Endothelial cell of umbilical vein (primary cell): ENCODE data around the gene KCNMB4. TPM values are rescaled to one million over a fixed set of nuclear protein-coding genes. Genes with fewer than 3 reads are reported as not detected.

Experiments
- BruUV-seq: library from RNA; stranded (reverse); fragments of 400-500 nt; replicated peaks from 2 replicates; lab custom pipeline; 2021; lab: Mats Ljungman, UMichigan
- CTCF ChIA-PET: fragments of 300-600, 350-600 bp; sonication (Branson Sonifier 250); formaldehyde crosslinking; loops from one replicate; lab custom pipeline; 2021; ENCODE audit warnings: antibody characterized with exemption, inconsistent platforms; lab: Charles Lee
- POLR2A ChIA-PET: fragments of 300-600, 350-600 bp; sonication (Branson Sonifier 250); formaldehyde crosslinking; loops from one replicate; lab custom pipeline; 2021; ENCODE audit warnings: antibody characterized with exemption, inconsistent platforms; lab: Charles Lee
- DNase-seq: peaks from one replicate; pipeline ENCODE4 v3.0.0-alpha.2; 2011; ENCODE audit warnings: low read depth, low spot score
- FAIRE-seq: peaks from 2 replicates; lab custom pipeline; 2011; peaks lifted over from hg19 to GRCh38; lab: Jason Lieb, UNC
- H2AFZ ChIP-seq: 2 replicates; pipeline ENCODE4 v1.6.0; 2012; ENCODE audit warnings: low read depth, low read length, control low read depth, inconsistent platforms
- H3K27ac ChIP-seq: 2 replicates; pipeline ENCODE4 v1.5.1; 2011; ENCODE audit warnings: low read depth, mild to moderate bottlenecking, control low read depth, low read length, moderate library complexity; ENCODE audit not compliant: insufficient read depth
- H3K27me3 ChIP-seq, 2 experiments: 2 replicates each; pipeline versions ENCODE4 v1.6.0 to v1.6.1; 2011; ENCODE audit warnings: low read length in 2 of 2, mixed read lengths in 1 of 2; ENCODE audit not compliant: control insufficient read depth in 2 of 2, insufficient read depth in 2 of 2
- H3K36me3 ChIP-seq, 2 experiments: 2 replicates in 1 of 2; 3 replicates in 1 of 2; pipeline ENCODE4 v1.5.1; 2011; ENCODE audit warnings: low read length in 2 of 2, mild to moderate bottlenecking in 1 of 2, moderate library complexity in 1 of 2; ENCODE audit not compliant: control insufficient read depth in 2 of 2, insufficient read depth in 2 of 2; ENCODE audit errors: extremely low read depth in 1 of 2
- H3K4me1 ChIP-seq: 3 replicates; pipeline ENCODE4 v1.5.1; 2011; ENCODE audit warnings: mild to moderate bottlenecking, low read length; ENCODE audit not compliant: control insufficient read depth, insufficient read depth; ENCODE audit errors: extremely low read depth
- H3K4me2 ChIP-seq: 2 replicates; pipeline ENCODE4 v1.6.1; 2011; ENCODE audit warnings: low read length, control low read depth, mixed read lengths; ENCODE audit not compliant: insufficient read depth
- H3K4me3 ChIP-seq, 3 experiments: fragments of 200-600 bp in 1 of 3; sonication (generic), shearing (Covaris generic) in 1 of 3; replicated peaks in 1 of 3; 2 replicates each; pipeline ENCODE4 v1.5.1; 2011 to 2016; ENCODE audit warnings: control low read depth in 3 of 3, low read length in 3 of 3, mild to moderate bottlenecking in 2 of 3, inconsistent platforms in 1 of 3, low read depth in 1 of 3, moderate library complexity in 1 of 3; ENCODE audit not compliant: insufficient read depth in 1 of 3
- H3K79me2 ChIP-seq: 2 replicates; pipeline ENCODE4 v1.6.0; 2012; ENCODE audit warnings: low read length, inconsistent platforms; ENCODE audit not compliant: control insufficient read depth, insufficient read depth
- H3K9ac ChIP-seq: replicated peaks from 2 replicates; pipeline ENCODE3; 2011; ENCODE audit warnings: low read length, control low read depth; ENCODE audit not compliant: insufficient read depth; ENCODE audit errors: extremely low read depth
- H3K9me1 ChIP-seq: replicated peaks from 3 replicates; pipeline ENCODE4 v1.6.0; 2011; ENCODE audit warnings: mild to moderate bottlenecking, low read length; ENCODE audit not compliant: control insufficient read depth, insufficient read depth; ENCODE audit errors: extremely low read depth
- H3K9me3 ChIP-seq: replicated peaks from 2 replicates; pipeline ENCODE4 v1.5.1; 2012; ENCODE audit warnings: low read length, inconsistent platforms; ENCODE audit not compliant: control insufficient read depth, insufficient read depth
- H4K20me1 ChIP-seq: replicated peaks from 2 replicates; pipeline ENCODE3; 2011; ENCODE audit warnings: mild to moderate bottlenecking, low read length; ENCODE audit not compliant: control insufficient read depth, insufficient read depth; ENCODE audit errors: extremely low read depth
- EZH2 ChIP-seq: IDR thresholded peaks from 2 replicates; pipeline ENCODE4 v1.6.1; 2012; ENCODE audit warnings: borderline replicate concordance, low read depth, mild to moderate bottlenecking, moderate library complexity, low read length, inconsistent platforms; ENCODE audit not compliant: severe bottlenecking
- FOS ChIP-seq: IDR thresholded peaks from 2 replicates; pipeline ENCODE4 v1.6.1; 2011; ENCODE audit warnings: mild to moderate bottlenecking, low read length, moderate library complexity, borderline replicate concordance; ENCODE audit not compliant: insufficient read depth
- GATA2 ChIP-seq: IDR thresholded peaks from 2 replicates; pipeline ENCODE4 v1.7.0; 2011; ENCODE audit warnings: low read depth, mild to moderate bottlenecking, moderate library complexity, mixed read lengths, low read length; ENCODE audit not compliant: insufficient read length, insufficient read depth
- JUN ChIP-seq: IDR thresholded peaks from 2 replicates; pipeline ENCODE4 v1.6.1; 2011; ENCODE audit warnings: borderline replicate concordance, low read depth; ENCODE audit not compliant: insufficient read length, insufficient read depth
- MYC ChIP-seq: IDR thresholded peaks from one replicate; pipeline ENCODE4 v1.6.1; 2011; ENCODE audit warnings: mild to moderate bottlenecking, low read depth, low read length
- POLR2A ChIP-seq: IDR thresholded peaks from 2 replicates; pipeline ENCODE4 v1.6.1; 2012; ENCODE audit warnings: low read depth, mild to moderate bottlenecking, control low read depth, low read length
- POLR2AphosphoS5 ChIP-seq: IDR thresholded peaks from 2 replicates; pipeline ENCODE4 v1.6.1; 2012; ENCODE audit warnings: low read depth, mild to moderate bottlenecking, control low read depth, low read length, moderate library complexity; ENCODE audit not compliant: insufficient read depth
- dilution Hi-C: fragments of 300-500 bp; cut with MboI; formaldehyde crosslinking; loops from one replicate; pipeline ENCODE4 v1.15.0; 2019; ENCODE audit warnings: low sequenced_read_pairs; ENCODE audit not compliant: extremely low pct_ligation_motif_present
- intact Hi-C: fragments of 100-400 bp; cut with micrococcal nuclease; formaldehyde crosslinking; loops from one replicate; pipeline ENCODE4 v1.10.0; 2022
- polyA plus RNA-seq, 4 experiments: library from polyadenylated mRNA; depleted of rRNA in 3 of 4; stranded (reverse) in 3 of 4; unstranded in 1 of 4; fragments of >200 nt; gene quantifications; 2 replicates each; pipeline versions ENCODE4 v1.2.1 to v1.2.3, GENCODE V29; 2011 to 2012; ENCODE audit warnings: missing spikeins in 1 of 4
- total RNA-seq: library from RNA; stranded (reverse); gene quantifications from 2 replicates; pipeline ENCODE4 v1.2.3, GENCODE V29; 2021
- TF ChIP-seq, protein P1 (sequence below), 2 donors: IDR thresholded peaks; 1 replicate in 1 of 2; 2 replicates in 1 of 2; pipeline ENCODE4 v1.5.1; 2011; ENCODE audit warnings: low read length in 2 of 2, mild to moderate bottlenecking in 2 of 2, moderate library complexity in 2 of 2, control low read depth in 1 of 2, inconsistent platforms in 1 of 2, low read depth in 1 of 2; ENCODE audit not compliant: insufficient read depth in 1 of 2; ENCODE audit errors: extremely low read depth in 1 of 2
- TF ChIP-seq, protein P2 (sequence below): IDR thresholded peaks from 2 replicates; pipeline ENCODE4 v1.6.1; 2011; ENCODE audit not compliant: insufficient read depth, insufficient read length

Gene KCNMB4
- total and polyA plus RNA-seq, 2 donors (not counting 3 experiments of a cell fraction or from before 2014, with no cell fraction given): 0.97 to 2.0 TPM

DNA sequence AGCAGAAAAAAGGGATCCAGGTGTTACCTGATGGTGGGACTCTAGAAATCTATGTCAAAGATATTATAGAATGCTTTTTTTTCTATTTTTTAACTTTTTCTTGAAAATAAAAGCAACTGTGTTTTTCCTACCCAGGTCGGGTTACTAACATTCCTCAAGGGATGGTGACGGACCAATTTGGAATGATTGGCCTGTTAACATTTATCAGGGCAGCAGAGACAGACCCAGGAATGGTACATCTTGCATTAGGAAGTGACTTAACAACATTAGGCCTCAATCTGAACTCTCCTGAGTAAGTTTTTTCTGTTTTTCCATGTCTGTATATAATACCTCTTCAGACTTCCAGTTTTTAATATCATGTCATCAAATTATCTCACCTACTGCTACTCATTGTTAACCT lies 27.6 kb upstream of the KCNMB4 start:
- no peak for DNase-seq
- TF ChIP-seq POLR2AphosphoS5 (no peak), JUN (no peak), EZH2 (no peak), FOS (no peak), GATA2 (no peak), POLR2A (no peak), MYC (no peak)
- TF ChIP-seq, protein P1, sequence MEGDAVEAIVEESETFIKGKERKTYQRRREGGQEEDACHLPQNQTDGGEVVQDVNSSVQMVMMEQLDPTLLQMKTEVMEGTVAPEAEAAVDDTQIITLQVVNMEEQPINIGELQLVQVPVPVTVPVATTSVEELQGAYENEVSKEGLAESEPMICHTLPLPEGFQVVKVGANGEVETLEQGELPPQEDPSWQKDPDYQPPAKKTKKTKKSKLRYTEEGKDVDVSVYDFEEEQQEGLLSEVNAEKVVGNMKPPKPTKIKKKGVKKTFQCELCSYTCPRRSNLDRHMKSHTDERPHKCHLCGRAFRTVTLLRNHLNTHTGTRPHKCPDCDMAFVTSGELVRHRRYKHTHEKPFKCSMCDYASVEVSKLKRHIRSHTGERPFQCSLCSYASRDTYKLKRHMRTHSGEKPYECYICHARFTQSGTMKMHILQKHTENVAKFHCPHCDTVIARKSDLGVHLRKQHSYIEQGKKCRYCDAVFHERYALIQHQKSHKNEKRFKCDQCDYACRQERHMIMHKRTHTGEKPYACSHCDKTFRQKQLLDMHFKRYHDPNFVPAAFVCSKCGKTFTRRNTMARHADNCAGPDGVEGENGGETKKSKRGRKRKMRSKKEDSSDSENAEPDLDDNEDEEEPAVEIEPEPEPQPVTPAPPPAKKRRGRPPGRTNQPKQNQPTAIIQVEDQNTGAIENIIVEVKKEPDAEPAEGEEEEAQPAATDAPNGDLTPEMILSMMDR (IDR thresholded peaks at IDR 0.05; ENCODE audit: extremely low read depth in 1 of 2, insufficient read depth in 1 of 2, low read depth in 1 of 2, low read length in 2 of 2): no peak
- TF ChIP-seq, protein P2, sequence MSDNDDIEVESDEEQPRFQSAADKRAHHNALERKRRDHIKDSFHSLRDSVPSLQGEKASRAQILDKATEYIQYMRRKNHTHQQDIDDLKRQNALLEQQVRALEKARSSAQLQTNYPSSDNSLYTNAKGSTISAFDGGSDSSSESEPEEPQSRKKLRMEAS: no peak
- no peak overlapping the region for H3K4me3 ChIP-seq
- H3K27me3 ChIP-seq: no peaks in the 10 kb centered on the region
- no peaks in the 10 kb centered on the region for H4K20me1 ChIP-seq
- POLR2A ChIA-PET: no interaction called here
- dilution Hi-C loops (no loop called here), intact Hi-C loops (loop anchor here (10.0 kb wide), 1 partner anchor 294 kb away; no protein-coding TSS in a partner anchor)
- CTCF ChIA-PET: interaction anchor here (1.1 to 1.6 kb wide), 2 partner anchors 12 to 438 kb away, joined by 3 read pairs; no protein-coding TSS in a partner anchor
- H3K9me1 ChIP-seq: no peaks in the 10 kb centered on the region
- H2AFZ ChIP-seq: no peak overlapping the region
- no peak overlapping the region for H3K27ac ChIP-seq
- H3K9ac ChIP-seq: no peak overlapping the region
- H3K4me1 ChIP-seq: peaks cover under 1% of the 10 kb centered on the region
- no TSS peak for BruUV-seq
- H3K36me3 ChIP-seq: peaks cover 9 to 20% of the 10 kb centered on the region in 2 experiments
- no peaks in the 10 kb centered on the region for H3K9me3 ChIP-seq
- no peak for FAIRE-seq
- no peak overlapping the region for H3K4me2 ChIP-seq
- peaks cover 2% of the 10 kb centered on the region for H3K79me2 ChIP-seq
